ENCODE measurements around the gene RIIAD1. TPM values are rescaled to one million over a fixed set of nuclear protein-coding genes. Genes with fewer than 3 reads are reported as not detected.
"Not testable (repeated sequence)": the region's sequence is repeated elsewhere in the genome, so short reads cannot be mapped to it uniquely, and the experiment has no call there.

Gene RIIAD1, protein sequence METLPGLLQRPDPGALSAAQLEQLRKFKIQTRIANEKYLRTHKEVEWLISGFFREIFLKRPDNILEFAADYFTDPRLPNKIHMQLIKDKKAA
- total RNA-seq (ENCODE audit: unreplicated experiment), result not detected
- long read RNA-seq, result 0 reads

DNA sequence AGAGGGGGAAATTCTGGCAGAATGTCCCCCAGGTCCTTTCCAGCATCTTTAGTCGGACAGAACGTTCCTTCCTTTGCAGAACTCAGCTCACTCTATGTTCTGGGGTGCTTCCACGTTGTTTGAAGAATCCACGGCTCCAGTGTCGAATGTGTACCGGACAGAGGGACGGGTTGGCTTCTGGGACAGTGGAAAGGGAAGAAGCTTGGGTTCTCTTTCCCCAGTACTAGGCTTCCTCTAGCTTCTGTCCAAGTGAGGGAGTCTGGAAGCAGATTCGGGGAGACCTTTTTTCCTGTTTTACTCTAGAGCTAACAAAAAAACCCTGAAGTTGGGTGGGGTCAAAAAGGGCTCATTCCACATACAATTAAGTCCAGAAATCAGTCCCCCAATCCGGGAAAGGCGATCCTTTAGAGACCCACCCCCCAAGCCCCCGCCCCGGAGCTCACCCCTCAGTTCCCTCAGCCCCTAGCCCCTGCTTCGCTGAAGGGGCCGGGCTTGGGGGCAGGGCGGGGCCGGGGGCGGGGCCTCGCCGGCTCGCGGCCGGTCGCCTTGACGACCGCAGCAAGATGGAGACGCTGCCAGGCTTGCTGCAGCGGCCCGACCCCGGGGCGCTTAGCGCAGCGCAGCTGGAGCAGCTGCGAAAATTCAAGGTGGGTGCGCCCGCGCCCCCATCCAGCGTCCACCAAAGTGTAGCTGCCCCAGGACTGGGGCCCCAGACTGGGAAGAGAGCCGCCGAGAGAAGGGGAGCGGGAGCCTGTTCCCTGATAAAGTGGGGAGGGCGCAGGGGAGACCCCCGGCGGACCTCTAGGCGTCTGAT lies at the start of gene RIIAD1:
Gene RIIAD1 (plus strand): TSS at position 549 of the 814 bp plus-strand sequence. CDS start 15 bp downstream, at position 564.
- Mint-ChIP-seq H3K4me1 (ENCODE audit: unreplicated experiment) (peaks cover 25% of the 10 kb centered on the region), H3K27me3 (ENCODE audit: unreplicated experiment) (peaks cover 16% of the 10 kb centered on the region), H3K9me3 (ENCODE audit: unreplicated experiment) (no peaks in the 10 kb centered on the region), H3K4me3 (ENCODE audit: unreplicated experiment) (no peak within 1 kb of the TSS), H3K36me3 (ENCODE audit: low read depth, unreplicated experiment) (no peaks in the 10 kb centered on the region), H3K27ac (ENCODE audit: unreplicated experiment) (no peak within 1 kb of the TSS)
- TF ChIP-seq, protein P1, sequence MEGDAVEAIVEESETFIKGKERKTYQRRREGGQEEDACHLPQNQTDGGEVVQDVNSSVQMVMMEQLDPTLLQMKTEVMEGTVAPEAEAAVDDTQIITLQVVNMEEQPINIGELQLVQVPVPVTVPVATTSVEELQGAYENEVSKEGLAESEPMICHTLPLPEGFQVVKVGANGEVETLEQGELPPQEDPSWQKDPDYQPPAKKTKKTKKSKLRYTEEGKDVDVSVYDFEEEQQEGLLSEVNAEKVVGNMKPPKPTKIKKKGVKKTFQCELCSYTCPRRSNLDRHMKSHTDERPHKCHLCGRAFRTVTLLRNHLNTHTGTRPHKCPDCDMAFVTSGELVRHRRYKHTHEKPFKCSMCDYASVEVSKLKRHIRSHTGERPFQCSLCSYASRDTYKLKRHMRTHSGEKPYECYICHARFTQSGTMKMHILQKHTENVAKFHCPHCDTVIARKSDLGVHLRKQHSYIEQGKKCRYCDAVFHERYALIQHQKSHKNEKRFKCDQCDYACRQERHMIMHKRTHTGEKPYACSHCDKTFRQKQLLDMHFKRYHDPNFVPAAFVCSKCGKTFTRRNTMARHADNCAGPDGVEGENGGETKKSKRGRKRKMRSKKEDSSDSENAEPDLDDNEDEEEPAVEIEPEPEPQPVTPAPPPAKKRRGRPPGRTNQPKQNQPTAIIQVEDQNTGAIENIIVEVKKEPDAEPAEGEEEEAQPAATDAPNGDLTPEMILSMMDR (IDR thresholded peaks at IDR 0.05; ENCODE audit: unreplicated experiment), result no peak
- DNase-seq (ENCODE audit: low spot score), result peak; percentile 43

DNA sequence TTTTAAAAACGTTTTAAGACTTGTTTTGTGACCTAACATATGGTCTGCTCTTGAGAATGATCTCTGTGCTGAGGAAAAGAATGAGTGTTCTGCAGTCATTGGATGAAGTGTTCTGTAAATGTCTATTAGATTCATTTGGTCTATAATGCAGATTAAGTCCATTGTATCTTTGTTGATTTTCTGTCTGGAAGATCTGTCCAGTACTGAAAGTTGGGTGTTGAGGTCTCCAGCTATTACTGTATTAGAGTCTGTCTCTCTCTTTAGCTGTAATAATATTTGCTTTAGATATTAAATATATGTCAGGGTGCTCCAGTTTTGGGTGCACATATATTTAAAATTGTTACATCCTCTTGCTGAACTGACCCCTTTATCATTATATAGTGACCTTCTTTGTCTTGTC lies 47.9 kb upstream of the RIIAD1 start:
- Mint-ChIP-seq H3K27me3 (ENCODE audit: unreplicated experiment) (no peaks in the 10 kb centered on the region), H3K36me3 (ENCODE audit: low read depth, unreplicated experiment) (peaks cover 17% of the 10 kb centered on the region), H3K4me3 (ENCODE audit: unreplicated experiment) (no peak overlapping the region), H3K4me1 (ENCODE audit: unreplicated experiment) (peaks cover 5% of the 10 kb centered on the region), H3K27ac (ENCODE audit: unreplicated experiment) (no peak overlapping the region), H3K9me3 (ENCODE audit: unreplicated experiment) (no peaks in the 10 kb centered on the region)
- DNase-seq (ENCODE audit: low spot score), result no peak
- TF ChIP-seq, protein P1 (IDR thresholded peaks at IDR 0.05; ENCODE audit: unreplicated experiment), result no peak

DNA sequence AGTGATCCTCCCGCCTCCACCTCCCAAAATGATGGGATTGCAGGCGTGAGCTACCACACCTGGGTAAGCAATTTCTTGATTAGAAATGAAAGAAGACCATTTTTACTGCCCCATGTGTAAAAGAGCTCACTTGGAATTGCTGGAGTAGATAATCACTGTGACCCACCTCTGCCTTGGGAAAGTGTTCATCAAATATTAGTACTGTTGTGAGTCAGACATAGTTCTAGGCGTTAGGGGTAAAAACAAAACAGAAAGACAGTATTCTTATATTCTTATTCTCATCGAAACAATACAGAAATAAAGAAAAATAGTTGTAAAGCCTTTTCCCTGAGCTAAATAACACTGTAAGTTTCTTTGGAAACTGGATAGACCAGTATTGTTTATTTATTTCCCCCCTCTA lies 40.9 kb upstream of the RIIAD1 start:
- H3K27ac Mint-ChIP-seq (ENCODE audit: unreplicated experiment), result peak overlapping the region; percentile 38

DNA sequence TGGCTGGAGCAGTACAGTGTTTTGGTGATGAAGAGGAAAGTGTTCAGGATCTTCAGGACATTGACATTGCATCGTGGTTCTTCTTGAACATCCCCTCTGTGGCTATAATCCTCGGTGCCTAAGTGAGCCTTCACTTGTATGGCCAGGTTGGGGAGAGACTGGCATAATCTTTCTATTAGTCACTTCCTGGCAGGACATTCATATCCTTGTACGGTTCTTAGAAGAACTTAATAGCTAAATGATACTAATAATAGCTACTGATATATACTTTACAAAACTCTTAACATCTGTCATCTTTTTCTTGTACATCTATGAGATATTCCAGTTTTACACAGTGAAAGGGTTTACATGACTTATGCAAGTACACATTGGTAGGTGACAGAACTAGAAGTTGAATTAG lies 40.5 kb upstream of the RIIAD1 start:
- no peak for DNase-seq (ENCODE audit: low spot score)
- TF ChIP-seq, protein P1 (IDR thresholded peaks at IDR 0.05; ENCODE audit: unreplicated experiment), result no peak
- Mint-ChIP-seq H3K4me1 (ENCODE audit: unreplicated experiment) (no peaks in the 10 kb centered on the region), H3K36me3 (ENCODE audit: low read depth, unreplicated experiment) (peaks cover 1% of the 10 kb centered on the region), H3K9me3 (ENCODE audit: unreplicated experiment) (no peaks in the 10 kb centered on the region), H3K27me3 (ENCODE audit: unreplicated experiment) (no peaks in the 10 kb centered on the region), H3K4me3 (ENCODE audit: unreplicated experiment) (no peak overlapping the region), H3K27ac (ENCODE audit: unreplicated experiment) (peak overlapping the region; percentile 38)

More for the DNA sequence above, 40.9 kb upstream of the RIIAD1 start:
- H3K36me3 Mint-ChIP-seq (ENCODE audit: low read depth, unreplicated experiment), result no peaks in the 10 kb centered on the region
- H3K27me3 Mint-ChIP-seq (ENCODE audit: unreplicated experiment), result no peaks in the 10 kb centered on the region
- no peaks in the 10 kb centered on the region for H3K4me1 Mint-ChIP-seq (ENCODE audit: unreplicated experiment)
- TF ChIP-seq, protein P1 (IDR thresholded peaks at IDR 0.05; ENCODE audit: unreplicated experiment), result no peak
- no peak overlapping the region for H3K4me3 Mint-ChIP-seq (ENCODE audit: unreplicated experiment)
- no peaks in the 10 kb centered on the region for H3K9me3 Mint-ChIP-seq (ENCODE audit: unreplicated experiment)
- no peak for DNase-seq (ENCODE audit: low spot score)

DNA sequence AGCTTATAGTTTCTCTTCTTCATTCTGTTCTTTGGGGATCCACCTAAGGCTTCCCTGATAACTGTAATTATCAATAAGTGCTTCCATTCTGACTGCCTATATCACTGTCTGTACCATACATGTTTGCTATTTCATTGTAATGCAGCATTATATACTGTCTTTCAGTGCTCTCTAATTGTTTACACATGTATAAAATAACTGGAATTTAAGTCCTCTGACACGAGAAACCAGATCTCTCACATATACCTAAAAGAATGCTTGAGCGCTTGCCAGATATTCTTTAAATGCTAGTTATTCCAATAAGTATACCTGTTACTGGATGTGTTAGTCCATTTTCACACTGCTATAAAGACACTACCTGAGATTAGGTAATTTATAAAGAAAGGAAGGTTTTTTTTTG lies 39.4 kb upstream of the RIIAD1 start:
- Mint-ChIP-seq H3K4me1 (ENCODE audit: unreplicated experiment) (no peaks in the 10 kb centered on the region), H3K9me3 (ENCODE audit: unreplicated experiment) (no peaks in the 10 kb centered on the region), H3K27ac (ENCODE audit: unreplicated experiment) (no peak overlapping the region), H3K4me3 (ENCODE audit: unreplicated experiment) (no peak overlapping the region), H3K36me3 (ENCODE audit: low read depth, unreplicated experiment) (peaks cover 3% of the 10 kb centered on the region), H3K27me3 (ENCODE audit: unreplicated experiment) (no peaks in the 10 kb centered on the region)
- DNase-seq (ENCODE audit: low spot score), result no peak
- TF ChIP-seq, protein P1 (IDR thresholded peaks at IDR 0.05; ENCODE audit: unreplicated experiment), result no peak

DNA sequence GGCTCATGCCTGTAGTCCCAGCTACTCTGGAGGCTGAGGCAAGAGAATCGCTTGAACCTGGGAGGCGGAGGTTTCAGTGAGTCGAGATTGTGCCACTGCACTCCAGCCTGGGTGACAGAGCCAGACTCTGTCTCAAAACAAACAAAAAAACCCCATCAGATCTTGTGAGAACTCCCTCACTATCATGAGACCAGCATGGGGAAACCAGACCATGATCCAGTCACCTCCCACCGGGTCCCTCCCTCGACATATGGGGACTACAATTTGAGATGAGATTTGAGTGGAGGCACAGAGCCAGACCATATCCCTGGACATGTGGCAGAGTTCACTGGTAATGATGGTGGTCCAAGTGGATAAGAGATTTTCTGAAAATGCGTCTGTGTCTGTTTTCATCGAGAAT lies 38.4 kb upstream of the RIIAD1 start:
- not testable (repeated sequence) for H3K27me3 Mint-ChIP-seq (ENCODE audit: unreplicated experiment); H3K27ac Mint-ChIP-seq (ENCODE audit: unreplicated experiment); H3K4me3 Mint-ChIP-seq (ENCODE audit: unreplicated experiment); DNase-seq (ENCODE audit: low spot score); H3K9me3 Mint-ChIP-seq (ENCODE audit: unreplicated experiment); H3K36me3 Mint-ChIP-seq (ENCODE audit: low read depth, unreplicated experiment); H3K4me1 Mint-ChIP-seq (ENCODE audit: unreplicated experiment)

Measured in endothelial cell (in vitro differentiated cells).